Stimulated activated CD4-positive, alpha-beta T cell treated with anti-CD3 and anti-CD28 coated beads, Interleukin-1b, Interleukin-23, amount 100 ng/mL, for 24 hours (primary cell): ENCODE data around the gene COPZ1.
"Not testable (repeated sequence)": the region's sequence is repeated elsewhere in the genome, so short reads cannot be mapped to it uniquely, and the experiment has no call there.

Experiments used
- DNase-seq, 4 experiments: peaks; one replicate each; pipeline ENCODE4 v3.0.0-alpha.2; 2020; ENCODE audit warnings: low read depth in 4 of 4, low spot score in 1 of 4

Gene COPZ1

DNA sequence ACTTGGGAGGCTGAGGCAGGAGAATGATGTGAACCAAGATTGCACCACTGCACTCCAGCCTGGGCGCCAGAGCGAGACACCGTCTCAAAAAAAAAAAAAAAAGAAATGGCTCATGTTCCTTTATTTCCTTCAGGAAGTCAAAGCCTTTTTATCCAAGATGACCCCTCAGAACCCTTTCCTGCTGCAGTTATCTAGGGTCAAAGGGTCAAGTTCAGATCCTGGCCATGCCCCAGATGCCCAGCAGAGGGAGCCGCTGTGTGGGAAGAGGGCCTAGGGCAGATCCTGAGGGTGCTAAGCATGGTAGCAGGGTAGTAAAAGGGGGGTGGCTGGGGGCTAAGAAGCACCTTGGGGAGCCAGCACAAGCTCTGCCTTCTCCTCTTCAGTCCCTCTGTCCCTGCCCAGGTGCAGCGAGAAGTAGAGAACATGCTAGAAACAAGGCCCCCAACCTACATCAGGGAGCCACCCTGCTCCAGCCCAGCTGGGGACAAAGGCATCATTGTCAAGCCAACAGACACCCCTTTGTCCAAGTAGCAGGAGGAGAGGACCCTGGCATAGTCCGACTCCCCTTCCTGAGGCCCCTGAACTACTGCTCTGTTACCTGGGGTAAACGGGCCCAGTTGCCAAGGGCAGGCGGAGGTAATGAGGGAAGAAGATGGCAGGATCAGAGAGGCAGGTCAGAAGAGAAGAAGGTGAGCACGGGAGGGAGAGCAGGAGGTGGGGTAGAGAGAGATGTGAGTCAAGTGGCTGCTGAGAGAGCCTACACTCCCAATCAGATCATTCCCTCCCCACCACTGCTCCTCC lies 30.6 kb upstream of the COPZ1 start:
- DNase-seq: peak in 1 of 4 experiments; percentile 46

DNA sequence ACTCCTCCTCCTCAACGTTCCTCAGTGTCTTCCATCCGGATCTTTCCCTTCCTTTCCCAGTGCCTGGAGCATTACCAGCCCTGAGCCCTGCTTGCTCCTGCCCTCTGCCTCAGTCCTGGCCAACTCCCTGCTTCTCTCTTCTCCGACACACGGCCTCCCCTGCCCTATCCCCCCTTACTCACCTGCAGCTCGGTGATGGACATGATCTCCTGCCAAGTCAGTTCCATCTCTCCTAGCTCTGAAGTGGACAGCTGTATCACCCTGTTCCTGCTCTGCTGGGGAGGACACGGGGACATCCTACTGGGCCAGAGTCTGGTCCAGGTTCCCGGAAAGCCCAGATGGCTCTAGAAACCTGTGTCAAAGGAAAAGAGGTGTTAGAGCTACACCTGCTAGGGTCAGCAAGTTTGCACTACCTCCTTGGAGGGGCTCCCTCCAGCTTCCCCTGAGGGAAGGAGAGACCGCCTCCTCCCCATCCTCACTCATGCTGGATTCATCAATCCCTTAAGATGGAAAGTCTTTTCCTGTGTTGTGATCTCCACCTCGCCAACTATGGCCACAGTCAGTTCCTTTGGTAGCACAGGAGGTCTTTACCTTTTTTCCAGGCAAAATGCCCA lies 29.9 kb upstream of the COPZ1 start:
- DNase-seq: no peak

DNA sequence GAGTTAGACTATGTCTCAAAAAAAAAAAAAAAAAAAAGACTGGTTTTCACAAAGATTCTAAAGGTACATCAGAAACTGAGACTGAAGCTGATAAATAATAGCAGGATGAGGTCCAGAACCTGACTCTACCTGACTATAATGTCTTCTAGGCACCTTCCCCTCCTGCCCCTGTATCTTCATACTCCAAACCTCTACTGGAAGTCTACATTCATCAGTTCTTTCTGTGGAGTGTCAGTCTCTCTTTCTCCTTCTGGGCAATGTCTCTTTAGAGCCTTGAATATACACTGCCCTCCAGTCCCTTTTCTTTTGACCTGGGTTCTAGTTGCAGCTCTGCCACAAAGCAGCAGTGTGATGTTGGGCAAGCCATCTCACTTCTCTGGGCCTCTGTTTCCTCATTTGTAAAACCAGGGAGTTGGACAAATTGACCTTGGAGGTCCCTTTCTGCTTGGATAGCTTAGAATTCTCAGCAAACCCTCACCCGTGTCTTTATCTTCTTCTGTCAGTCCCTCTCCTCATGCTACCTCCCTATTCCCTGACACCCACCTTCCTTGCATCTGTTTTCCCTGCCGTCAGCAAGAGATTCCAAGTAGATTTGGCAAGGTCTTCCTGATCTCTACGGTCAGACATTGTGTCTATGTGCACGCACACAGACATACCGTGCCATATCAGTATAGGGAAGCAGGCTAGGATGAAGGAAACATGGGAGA lies 28.4 kb upstream of the COPZ1 start:
- DNase-seq: no peak

DNA sequence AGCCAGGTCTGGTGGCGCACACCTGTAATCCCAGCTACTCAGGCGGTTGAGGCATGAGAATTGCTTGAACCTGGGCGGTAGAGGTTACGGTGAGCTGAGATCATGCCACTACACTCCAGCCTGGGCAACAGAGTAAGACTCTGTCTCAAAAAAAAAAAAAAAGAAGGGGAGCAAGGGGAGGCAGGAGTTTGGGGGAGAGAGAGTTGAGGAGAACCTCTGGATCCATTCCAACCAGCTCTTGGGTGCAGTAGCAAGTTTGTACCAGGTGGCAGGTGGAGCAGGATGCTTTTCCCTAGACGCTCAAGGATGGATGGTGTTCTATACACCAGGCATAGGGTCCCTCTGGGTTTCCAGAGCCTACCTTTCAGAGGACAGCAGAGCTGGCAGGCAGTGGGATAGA lies 26.0 kb upstream of the COPZ1 start:
- DNase-seq: no peak

DNA sequence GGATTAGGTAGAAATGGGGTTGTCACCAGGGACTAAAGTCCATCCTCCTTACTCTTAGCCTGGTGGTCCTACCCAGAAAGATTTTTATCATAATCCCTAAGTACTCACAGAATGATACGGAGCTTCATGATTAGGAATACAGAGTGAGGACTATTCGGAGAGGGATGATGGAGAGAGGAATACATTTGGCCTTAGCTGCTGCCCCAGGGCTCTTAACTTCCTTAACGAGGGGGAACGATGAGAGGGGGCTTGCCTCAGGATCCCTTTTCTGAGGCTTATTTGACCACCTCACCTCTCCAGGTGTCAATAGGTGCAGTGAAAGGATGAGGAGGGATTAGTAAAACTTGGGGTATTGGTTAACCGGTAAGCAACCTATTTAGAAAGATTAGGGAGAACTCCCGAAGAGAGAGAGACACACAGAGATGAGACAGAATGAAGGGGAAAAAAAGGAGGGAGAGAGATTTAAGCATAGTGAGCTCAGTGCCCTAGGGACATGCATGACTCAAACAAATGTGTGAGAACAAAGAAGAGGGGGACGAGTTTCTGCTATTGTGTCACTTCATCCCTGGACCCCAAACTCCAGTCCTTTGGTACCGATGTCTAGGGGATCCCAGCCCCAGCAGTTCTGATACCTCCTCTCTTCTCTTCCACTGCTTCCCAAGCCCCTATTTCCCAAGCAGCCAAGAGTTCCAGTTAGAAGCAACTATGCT lies 25.3 kb upstream of the COPZ1 start:
- DNase-seq: no peak

DNA sequence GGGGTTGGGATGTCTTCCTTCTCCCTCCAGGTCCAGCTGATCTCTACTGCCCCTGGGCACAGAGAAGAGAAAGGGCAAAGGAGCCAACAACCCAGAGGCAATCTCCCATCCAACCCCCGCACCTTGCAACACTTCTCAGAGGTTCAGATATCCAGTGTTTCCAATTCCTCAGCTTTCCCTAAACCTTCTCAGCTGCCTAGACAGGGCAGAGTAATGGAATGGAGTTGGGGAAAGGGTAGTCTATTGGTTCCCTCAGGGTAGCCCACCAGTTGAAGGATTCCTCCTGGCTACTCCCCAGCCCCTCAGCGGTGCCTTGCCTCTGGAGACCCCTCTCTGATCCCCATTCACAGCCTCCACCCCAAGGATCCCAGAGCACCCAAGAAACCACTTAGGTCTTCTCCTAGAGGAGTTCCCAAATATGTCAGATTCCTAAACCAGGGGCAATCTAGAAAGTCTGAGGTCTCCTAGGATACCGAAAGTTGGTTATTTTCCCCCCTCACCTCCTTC lies 24.7 kb upstream of the COPZ1 start:
- DNase-seq: no peak

DNA sequence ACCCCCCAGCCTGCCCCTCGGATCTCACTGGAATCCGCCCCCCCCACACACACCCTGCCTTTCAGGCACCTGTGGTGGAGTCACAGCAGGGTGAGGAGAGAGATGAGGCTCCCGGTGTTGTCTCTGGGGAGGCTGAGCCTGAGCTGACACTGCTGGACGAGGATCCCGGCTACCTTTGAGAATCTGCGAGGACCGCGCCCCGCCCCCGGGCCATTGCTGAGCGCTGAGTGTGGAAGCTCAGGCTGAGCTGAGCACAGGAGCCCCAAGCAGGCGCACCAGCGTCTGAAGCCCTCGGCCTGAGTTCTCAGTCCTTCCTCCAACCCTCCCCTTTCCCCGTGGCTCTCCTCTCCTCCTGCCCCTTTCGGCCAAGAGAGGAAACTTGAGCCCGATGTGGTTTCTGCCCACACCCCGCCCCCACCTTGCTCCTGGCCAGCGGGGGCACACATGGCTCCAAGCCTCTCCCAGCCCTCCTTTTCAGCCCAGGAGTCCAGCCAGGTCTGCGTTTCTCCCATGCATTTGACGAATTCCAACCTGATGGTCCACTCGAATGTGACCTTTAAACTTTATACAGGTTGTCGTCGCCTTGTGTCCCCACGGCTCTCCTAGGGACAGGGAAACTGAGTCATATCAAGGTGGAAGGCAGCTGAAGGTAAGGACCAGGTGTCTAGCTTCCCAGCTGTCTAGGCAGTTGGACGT lies 24.1 kb upstream of the COPZ1 start, which contains the start of gene NFE2:
NFE2 (minus strand) TSS at position 284 of the 696 bp plus-strand sequence. CDS start 5,767 bp downstream, outside the sequence.
- no peak for DNase-seq

DNA sequence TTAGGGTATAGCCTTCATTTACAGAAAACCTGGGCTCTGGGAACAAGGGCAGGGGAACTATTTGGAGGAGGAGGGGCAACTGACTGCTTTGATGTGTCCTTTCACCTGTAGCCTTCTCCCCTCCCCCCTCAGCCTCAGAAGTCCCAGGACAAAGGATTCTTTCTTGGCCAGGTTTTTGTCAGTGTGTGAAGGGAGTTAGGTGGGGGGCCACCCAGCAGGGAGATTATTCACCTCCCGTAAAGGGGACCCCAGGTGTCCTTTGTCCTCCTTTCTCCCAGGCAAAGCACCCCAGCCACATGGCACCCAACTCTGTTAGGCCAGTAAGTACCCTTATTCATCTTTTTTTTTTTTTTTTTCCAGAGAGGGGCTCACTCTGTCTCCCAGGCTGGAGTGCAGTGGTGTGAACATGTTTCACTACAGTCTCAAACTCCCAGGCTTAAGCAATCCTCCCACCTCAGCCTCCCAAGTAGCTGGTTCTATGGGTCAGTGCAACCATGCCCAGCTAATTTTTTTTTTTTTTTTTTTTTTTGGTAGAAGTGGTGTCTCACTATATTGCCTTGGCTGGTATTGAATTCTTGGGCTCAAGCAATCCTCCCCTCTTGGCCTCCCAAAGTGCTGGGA lies 23.4 kb upstream of the COPZ1 start:
- DNase-seq: no peak

DNA sequence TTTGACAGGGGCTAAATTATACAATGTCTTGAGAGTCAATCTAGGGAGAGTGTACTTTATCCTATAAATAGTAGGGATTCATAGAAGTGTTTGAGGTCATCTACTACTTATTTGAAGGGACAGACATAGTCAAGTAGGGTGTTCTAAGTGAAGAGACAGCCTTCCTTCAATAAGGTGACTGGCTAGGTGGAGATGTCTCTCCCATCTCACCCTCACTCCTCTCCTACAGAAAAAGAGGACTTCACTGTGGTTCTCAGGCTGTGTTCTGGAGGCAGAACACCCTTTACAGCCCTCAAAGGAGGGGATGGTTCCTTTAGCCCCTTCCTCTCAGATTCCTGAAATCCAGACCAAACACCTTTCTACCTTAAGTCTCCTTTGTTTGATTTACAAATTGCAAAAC lies 21.3 kb upstream of the COPZ1 start:
- DNase-seq: no peak

DNA sequence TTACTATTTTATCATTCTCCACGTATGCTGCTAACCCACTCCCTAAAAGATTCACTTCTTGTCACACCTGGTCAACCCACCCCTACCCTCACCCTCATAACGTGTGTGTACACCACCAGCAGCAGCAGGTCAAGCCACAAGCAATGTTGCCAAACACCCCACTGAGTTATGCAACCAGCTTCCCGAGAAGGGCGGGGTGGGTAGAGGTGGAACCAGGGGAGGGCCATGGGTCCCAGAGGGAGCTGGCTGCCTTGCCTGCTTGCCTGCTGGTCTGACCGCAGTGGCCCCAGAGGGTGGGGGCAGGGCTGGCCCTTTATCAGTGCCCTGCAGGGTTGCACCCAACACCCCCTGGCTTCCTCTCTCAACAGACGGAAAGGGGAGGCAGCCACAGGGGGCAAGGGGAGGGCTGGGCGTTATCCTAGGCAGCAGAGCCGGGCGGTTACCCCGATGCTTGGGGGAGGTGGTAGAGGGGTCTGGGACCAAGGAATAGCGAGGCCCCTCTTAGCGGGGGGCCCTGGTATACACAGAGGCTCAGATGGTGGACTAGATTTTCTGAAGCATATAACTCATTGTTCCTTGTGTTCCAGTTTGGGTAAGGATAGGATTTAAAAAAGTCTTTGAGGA lies 20.6 kb upstream of the COPZ1 start:
- no peak for DNase-seq

DNA sequence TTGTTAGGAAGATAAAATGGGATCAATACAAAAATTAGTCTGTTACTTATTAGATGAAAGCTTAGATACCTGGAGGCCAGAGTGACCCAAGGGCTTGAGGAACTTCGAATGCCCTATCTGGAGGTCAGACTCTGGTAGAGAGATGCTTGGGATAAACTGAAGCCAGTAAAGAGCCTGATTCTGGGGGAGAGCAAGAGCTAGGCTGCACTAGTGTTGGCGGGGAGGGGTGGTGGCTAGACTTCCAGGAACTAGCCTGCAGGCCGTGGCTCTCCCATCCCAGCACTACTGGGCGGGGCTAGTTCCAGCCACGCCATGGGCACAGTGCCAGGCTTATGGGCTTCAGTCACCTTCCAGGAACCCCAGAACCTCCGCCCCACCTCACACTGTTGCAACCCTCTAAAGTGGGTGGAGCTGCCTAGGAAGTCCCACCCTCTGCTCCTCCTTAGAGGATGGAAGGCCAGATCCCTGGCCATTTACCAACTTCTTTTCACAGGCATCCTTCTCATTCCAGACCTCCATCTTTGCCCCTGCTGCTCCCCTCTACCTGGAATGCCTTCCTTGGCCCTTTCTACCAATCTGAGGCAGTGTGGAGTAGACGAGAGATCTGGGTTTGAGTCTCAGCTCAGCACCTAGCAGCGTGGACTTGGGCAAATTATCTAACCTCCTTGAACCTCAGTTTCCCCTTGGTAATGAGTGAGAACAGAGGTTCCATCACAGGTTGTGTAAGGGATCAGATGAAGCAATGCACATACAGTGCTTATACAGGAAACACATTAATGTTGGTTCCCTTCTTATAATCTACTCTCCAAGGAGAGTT lies 17.8 kb upstream of the COPZ1 start:
- DNase-seq: no peak

DNA sequence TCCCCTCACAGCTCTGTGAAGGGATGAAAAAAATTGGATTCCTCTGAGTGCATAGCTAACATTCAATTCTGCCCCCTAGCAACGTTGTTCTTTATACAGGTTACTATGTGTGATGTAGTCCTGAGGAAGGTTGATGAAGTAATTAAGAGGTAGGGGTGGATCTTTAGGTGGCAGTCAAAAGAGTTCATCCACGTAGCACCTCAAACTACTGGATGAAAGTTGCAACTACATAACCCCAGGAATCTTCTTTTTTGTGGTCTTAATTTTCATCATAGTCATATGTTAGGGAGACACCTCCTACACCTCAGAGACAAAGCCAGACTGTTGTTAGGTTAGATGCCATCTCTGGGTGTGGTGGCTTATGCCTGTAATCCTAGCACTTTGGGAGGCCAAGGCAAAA lies 13.9 kb upstream of the COPZ1 start:
- DNase-seq: no peak

DNA sequence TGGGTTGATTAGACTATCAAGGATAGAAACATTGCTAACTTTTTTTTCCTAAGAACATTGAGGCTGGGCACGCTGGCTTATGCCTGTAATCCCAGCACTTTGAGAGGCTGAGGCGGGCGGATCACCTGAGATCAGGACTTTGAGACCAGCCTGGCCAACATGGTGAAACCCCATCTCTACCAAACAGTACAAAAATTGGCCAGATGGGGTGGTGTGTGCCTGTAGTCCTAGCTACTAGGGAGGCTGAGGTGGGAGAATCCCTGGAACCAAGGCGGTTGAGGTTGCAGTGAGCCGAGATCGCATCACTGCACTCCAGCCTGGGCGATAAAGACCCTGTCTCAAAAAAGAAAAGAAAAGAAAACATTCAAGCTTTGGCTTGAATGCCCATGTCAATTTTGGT lies 12.6 kb upstream of the COPZ1 start:
- not testable (repeated sequence) for DNase-seq

DNA sequence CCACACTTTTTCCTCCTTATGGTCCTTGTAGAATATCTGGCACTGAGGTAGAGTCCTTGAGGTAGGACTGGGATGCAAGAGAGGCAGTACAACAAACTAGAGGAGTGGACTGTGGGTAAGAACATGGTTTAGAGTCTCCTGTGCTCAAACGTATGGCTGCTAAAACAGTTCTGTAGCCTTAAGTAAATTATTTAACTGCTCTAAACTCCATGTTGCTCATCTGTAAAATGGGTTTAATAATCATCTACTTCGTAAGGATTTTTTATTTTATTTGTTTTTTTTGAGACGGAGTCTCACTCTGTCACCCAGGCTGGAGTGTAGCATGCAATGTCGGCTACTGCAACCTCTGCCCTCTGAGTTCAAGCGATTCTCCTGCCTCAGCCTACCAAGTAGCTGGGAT lies 3.6 kb upstream of the COPZ1 start:
- DNase-seq: no peak

DNA sequence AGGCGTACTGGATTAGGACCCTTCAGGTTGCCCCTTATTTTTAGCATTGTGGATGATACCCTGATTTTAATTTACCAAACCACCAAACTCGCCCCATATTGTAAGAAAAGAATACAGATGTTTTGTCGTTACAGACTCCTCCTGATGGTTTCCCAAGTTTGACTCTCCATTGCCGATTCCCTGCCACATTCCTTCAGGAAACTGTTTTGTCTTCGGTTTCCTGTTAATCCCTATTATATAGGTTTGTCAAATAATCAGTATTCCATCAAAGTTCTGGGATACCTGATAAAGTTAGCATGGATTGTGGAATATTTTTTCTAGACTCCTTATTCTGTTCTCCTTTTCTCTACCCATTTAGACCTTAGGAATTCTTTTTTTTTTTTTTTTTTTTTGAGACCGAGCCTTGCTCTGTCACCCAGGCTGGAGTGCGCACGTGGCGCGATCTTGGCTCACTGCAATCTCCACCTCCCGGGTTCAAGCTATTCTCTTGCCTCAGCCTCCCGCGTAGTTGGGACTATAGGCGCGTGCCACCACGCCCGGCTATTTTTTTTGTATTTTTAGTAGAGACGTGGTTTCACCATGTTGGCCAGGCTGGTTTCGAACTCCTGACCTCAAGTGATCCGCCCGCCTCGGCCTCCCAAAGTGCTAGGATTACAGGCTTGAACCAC lies 645 bp downstream of the COPZ1 start:
- not testable (repeated sequence) for DNase-seq

DNA sequence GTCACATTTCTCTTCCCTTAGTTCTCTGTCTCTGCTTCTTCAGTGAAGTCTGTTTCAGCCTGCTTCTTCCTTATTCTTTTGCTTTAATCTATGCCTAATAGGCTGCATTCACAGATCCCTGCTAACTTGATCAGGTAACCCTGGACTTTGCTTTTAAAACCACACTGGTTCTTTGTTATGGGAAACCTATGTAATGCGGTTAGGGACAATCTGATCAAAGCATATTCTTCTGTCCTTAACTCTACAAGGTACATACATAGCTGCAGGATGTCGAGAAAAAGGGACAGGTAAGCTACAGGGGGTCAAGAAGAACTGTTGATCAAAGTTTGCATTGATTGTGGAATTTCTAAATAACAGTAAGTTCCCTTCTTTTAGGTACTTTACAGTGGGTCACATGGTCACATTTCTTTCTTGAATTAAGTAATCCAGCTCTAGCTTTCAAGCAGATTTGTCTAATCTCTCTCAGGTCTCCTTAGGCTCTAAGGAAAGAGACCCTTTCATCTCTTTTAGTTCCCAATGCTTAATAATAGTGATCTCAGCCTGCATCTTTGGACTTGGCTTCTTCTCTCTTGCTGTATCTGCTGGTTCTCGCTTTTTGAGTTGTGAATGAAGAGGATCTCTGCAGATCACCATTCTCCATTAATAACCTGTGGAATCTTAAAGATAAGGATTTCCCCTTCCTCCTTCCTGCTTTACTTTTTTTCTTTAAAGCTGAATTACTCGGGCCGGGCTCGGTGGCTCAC lies 3.8 kb downstream of the COPZ1 start:
- no peak for DNase-seq

DNA sequence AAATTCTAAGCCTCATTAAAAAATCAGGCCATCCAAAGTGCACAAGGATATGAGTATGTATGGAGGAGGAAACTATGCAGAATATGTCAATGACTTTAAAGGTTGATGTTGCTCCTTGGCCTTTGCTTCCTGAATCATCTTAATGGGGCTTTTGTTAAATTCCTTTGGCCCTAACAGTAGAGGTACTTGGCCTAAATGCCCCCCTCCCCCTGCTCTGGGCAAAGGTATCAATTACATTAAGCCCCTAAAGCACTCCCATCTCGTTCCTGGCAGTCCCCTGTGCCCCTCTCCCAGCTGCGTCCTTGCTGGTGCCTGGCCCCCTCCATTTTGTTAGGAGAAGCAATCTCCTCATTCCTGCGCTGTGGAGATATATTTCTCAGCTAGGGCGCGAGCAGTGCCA lies 4.8 kb downstream of the COPZ1 start:
- no peak for DNase-seq

DNA sequence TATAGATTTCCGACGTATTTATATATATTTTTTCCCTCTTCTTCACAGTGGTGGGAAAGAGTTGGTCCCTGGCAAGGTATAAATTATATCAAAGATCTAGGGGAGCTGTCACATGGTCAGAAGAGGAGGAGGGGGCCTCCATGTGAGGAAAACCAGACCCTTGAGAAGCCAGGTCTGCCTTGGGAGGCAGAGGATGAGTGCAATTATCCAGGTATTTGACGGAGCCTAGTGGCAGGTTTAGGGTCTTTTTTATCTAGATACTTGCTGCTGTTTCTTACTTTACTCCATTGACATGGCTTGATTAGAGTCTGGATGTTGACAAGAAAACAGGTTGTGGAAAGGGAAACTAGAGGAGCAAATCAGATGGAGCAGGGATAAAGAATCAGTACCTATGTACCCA lies 5.5 kb downstream of the COPZ1 start:
- no peak for DNase-seq
